HG03097 (cell line): ENCODE results near the gene PCDH9.

Experiments used
- ATAC-seq: cut with Tn5 transposase; IDR thresholded peaks from one replicate; pipeline ENCODE4 v1.9.1; 2021; ENCODE audit not compliant: unreplicated experiment, low FRiP score

PCDH9 gene

DNA sequence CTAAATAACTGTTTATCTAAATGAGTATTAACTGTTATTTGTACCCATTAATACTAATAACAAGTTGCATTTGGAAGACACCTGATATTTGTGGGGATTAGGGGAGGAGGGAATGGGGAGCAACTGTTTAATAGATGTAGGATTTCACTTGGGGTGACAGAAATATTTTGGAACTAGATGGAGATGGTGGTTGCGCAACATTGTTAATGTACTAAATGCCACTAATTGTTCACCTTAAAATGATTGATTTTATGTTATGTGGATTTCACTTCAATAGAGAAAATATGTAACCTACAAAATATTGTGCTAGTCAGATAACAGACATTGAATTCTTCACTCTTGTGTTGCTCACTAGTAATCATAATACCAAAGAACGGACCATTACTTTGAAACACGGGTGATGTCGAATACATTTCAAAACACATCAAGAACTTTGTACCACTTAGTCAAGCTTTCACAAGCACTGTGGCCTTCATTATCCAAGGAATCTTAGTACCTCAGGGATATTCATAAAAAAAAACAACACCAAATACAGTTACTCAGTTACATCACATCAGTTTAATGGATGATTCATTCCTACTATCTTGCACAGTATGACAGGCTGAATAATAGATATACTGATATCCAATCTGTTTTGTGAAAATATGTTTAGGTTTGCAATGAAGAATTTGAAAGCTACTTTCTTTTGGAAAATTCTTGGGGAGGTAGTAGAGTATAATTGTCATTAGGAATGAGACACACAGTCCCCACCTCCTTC, 721.8 kb downstream of the PCDH9 start:
- ATAC-seq: no peak

DNA sequence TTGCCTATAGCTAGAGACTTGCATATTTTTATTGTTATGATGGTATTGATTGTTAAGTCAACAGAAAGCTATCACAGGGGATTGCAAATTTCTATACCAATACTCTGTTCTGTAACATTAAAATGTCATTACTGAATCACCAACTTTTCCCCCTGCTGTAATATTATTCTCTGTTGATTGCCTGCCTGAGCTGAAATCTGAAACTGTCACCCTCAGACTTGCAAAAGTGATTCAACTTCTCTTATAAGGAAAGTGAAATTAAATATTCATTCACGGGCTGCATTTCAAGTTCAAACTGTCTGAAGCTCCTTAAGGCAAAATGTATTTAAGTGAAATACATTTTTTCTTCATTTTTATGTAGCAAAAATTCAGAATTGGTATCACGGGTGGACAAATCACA, 723.2 kb downstream of the PCDH9 start:
- peak; percentile 78 for ATAC-seq

DNA sequence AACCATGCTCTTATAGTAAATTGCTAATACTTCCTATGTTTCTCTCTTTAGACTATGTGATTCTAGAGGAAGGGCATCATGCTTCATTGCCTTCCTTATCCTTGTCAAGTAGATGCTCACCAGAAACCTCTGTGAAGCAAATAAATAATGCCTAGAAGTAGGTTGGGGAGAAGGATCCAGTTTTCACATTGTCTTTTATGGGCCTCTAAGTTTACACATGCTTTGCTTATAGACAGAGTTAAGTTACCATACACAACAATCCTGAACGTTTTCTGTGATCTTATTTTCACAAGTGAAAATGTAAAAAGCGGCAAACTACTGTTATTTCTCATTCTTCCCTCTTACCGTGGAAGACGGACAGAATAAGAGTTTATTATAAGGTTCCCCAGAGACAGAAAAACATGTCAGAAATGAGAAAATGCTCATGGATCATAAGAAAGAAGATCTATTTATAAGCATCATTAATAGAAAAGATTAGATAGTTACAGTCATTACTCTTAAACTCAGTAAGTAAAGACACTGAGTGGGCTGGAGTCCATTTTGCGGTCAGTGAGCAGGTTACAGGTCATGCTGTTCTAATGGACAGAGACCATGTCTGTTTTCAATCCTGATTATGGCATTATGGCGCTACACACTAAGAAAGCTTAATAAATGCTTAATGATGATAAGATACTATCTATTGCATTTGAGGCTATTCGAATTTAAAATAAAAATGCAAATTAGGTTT, 723.9 kb downstream of the PCDH9 start:
- no peak for ATAC-seq

DNA sequence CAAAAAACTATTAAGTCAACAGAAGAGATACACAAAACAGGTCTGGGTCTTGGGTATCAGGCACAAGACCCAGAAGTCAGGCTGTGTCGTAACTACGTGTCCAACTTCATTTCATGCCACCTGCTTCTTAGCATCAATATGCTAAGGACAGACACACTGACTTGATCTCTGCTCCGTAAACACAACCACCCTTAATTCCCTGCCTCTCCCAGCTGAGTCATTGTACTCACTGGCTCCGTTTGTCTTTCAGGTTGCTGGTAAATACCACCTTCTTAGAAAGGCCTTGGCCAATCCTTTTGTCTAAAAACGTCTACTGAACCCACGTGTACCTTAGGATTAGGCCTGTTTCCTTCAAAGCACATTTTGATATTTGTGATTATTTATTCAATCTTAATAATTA, 726.2 kb downstream of the PCDH9 start:
- no peak for ATAC-seq

DNA sequence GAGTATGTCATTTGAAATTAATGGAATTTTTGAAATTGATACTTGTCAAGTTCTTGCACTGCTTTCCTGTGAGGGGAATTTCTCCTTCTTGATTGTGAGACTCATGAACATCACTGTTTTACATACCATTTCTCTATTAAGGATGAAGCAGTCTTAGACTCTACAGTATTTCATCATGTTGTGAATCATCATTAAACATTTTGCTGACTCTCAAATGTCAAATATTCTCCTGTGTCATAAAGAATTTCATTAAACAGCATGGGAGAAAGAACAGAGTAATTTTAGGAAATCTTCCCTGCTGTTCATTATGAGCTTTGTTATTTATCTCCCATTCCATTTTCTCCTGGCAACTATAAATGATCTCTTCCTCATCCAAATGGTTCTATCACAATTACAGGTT, 729.0 kb downstream of the PCDH9 start:
- ATAC-seq: no peak

DNA sequence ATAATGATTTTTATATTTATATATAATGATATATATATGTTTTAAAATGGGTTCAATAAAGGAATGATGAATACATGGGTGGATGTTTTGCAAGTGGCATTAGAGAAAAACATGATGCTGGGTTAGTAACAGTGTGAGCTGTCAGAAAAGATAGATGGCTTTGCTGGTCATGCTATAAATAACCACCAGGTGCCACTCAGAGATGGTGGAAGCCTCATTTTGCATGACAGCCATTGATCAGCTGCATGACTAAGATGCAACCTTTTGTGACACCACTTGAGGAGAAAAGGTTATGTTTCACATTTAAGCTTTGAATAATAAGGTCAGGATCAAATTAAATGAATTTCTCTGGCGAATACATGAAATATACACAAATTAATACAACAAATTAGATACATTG, 737.7 kb downstream of the PCDH9 start:
- no peak for ATAC-seq

DNA sequence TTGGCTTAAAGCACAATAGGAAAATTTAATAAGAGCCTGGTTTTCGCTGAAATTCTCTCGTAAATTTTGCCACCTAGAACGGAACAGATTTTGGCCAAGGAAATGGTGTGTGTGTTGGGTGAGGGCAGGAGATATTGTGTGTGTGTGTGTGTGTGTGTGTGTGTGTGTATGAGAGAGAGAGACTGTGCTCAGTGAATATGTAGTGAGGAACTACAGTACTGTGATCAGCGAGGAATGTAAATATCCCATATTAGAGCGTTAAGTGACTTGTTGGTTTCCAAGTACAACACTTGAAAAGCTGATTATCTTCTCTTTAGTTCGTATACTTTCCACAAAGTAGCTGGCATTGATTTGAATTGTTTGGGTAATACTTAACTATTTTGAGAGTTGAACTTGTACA, 738.9 kb downstream of the PCDH9 start:
- no peak for ATAC-seq

DNA sequence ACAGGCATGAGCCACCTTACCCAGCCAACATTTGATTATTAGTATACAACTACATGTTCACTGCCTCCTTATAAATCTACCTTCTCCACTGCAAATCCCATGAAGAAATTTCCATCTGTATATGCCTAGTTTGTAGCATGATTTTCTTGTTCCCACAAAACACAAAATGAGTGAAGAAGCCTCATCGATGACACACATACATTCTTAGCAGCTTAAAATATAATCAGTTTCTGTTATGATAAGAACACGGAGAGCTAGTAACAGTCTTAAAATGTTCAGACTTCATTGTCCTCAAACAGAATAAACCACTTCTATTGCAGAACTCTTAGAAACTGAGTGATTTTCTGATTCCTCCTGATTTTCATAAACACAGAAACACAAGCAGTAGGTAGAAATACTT, 740.5 kb downstream of the PCDH9 start:
- no peak for ATAC-seq

DNA sequence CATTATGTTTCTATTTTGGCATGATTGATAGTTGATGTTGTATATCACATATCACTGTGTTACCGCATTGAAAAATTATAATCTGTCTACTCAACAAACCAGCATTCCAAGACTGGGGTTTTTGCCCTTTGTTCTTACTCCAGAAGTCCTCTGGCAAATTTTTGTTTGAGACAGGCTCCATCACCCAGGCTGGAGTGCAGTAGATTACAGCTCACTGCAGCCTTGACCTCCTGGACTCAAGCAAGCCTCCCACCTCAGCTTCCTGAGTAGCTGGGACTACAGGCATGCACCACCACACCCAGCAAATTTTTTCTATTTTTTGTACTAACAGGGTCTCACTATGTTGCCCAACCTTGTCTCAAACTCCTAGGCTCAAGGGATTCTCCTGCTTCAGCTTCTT, 741.0 kb downstream of the PCDH9 start:
- no peak for ATAC-seq

DNA sequence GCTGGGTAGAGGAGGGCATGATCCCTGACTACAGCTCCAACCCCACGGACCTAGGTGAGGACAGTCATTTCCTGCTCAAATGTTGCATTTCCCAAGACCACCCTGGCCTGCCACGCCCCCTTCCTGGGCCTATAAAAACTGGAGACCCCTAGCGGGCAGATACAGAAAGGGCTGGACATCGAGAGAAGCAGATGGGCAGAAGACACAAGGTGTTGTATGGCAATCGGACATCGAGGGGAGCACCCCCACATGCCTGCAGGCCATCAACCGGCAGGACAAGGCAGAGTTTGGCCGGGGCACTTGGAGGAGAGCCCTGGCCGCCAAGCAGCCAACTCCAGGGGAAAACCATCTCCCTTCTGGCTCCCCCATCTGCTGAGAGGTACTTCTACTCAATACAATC, 746.4 kb downstream of the PCDH9 start:
- no peak for ATAC-seq

DNA sequence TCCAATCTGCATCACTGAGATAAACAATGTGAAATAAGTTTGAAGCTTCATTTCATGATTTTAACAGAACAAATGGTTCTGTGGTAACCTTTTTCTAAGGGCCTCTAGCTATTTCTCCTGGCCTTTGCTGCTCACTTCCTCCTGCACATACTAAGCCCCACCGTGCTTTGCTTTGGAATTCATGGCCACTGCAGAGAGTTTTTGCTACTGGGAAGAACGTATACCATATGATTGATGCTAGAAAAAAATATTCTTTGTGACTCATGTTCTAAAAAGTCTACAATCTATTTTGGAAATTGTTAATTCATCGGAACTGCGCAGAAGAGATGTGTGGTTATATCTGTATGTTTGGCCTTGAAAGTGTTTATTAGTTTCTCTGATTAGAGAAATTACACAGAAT, 747.3 kb downstream of the PCDH9 start:
- ATAC-seq: no peak

DNA sequence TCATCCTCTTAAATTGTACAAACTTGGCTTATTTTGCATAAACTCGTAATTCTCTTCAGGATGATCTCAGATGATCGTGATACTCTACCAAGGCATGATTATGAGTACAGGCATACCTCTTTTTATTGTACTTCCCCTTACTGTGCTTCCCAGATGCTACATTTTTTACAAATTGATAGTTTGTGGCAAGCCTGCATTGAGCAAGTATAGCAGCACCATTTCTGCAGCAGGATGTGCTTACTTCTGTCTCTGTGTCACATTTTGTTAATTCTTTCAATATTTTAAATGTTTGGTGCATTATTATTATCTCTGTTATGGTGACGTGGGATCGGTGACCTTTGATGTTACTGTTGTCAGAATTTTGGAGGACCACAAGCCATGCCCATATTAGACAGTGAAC, 752.3 kb downstream of the PCDH9 start:
- ATAC-seq: no peak

DNA sequence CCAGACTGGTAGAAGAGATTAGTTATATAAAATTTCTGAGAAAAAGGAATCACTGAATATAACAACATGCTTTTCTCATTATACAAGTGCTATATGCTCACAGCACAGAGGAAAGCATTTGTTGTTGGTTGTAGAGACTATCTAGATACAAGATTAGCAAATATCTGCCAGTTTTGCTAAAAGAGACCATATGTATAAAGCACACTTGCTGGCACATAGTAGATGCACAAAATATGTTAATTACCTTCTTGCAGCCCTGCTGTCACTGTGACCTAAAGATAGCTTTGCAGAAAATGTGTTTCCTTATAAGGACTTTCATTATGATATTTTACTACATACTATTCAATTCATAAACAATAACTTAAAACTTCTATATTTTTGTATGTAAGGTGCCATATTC, 755.1 kb downstream of the PCDH9 start:
- no peak for ATAC-seq

DNA sequence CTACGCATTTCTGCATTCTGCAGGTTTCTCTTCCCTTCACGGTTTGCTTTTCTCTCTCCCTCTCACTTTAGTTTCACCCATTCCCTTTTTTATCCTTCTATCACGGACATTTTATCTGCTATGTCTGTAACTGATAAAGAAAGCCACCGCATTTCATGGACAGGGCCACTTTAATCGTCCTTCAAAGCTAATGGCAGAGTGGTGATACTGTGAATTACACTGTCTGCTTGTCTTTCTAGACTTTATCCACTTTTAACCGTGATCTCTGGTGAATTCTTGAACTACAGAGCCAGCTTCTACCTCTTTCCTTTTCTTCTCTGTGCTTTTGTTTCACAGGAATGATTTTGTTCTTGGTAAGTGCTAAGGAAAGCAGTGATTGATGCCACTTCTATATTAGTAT, 760.4 kb downstream of the PCDH9 start:
- no peak for ATAC-seq

DNA sequence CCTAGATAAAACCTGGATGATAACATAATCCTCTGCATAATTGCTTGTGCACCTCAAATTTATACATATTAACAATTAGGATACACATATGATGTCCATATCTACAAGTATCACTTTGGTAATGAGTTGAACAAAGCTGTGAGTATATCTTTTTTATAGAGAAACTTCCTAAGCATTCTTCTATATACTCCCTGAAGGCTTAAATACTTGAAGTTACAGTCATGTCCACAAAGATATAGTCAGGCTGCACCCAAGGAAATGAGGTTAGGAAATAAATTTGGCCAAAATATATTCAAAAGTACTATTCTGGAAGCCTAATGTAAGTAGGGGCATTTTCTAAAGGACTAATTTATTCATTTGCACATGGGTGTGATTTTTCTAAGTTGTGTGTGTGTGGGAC, 761.5 kb downstream of the PCDH9 start:
- no peak for ATAC-seq

DNA sequence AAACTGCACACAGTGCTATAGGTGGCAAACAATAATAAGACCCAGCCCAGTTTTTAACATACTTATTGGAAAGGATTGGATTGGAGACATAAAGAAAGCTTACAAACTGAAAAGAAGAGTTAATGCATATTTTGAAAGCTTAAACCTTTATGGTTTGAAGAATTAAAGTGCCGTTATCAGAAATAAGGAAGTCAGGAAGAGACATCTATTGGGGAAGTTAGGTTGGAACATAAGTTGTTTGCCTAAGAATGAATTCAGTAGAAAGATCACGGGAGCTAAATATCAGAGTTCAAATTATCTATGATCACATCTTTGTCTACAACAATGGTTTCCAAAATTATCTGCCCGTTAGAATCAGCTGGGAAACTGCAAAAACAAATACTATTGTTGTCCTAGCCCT, 767.9 kb downstream of the PCDH9 start:
- no peak for ATAC-seq

DNA sequence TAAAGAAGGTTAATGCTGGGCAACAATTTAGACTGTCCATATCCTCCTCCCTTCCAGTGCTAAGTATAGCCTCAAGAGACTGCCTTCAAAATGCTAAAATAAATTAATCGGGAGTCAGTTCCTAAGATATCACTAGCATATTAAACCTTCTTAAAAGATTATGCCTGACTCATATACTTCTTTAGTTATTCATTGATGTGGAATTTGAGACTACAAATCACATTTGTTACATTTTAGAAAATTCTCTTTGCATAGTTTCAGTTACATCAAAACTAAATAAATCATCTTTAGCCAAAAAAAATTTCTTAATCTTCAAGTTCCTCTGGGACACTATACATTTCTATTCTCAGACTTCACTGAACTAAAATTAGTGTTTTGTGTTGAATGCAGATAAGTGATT, 769.1 kb downstream of the PCDH9 start:
- no peak for ATAC-seq

DNA sequence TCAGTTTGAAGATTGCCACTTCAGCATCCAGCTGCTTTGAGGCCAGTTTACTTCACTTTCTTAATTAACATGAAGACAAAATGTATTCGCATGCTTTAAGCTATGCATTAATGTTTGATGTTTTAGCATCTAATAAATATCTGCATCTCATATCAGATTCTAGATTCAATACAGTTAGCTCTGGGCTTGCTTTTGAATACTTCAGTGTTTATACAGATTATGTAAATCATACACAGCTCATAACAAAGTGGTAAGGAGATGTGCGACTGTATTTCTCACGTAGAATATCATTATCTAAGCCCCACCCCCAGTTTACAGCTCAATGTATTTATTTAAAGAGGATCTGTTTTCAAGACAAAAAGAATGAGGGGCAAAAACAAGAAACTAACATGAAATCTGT, 770.5 kb downstream of the PCDH9 start:
- ATAC-seq: no peak

DNA sequence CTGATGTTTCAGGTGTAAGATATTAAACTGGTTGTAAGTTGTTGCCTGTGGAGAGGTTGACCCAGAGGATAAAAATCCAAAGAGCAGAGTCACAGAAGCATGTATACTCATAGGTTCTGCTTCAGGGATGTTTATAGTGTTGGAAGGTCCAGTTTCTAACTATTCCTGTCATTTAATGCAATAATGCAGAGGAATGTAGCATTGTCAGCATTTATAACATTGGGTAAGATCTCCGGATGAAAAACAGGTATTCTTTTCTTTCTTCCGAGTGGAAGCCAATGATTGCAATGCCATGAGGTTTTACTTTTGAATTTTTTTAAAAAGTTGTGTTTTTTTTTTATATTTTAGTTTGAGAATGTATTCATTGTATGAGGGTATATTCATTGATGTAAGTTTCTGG, 771.0 kb downstream of the PCDH9 start:
- no peak for ATAC-seq

DNA sequence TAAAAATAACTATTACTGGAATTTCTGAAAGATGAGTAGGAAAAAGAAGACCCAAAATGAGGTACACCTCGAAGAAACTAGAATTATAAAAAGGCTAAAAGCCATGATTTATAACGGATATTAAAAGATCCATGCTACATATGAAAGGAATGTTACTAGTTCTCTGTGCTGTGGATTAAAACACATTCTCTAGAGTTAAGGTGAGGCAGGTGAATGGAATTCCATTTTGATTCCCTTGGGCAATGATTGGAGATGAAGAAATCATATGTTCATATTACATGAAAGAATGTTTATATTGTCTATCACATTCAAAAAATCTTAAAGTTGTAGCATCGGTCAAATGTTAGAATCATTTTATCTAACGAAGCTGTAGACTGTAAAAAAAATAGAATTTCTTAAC, 783.7 kb downstream of the PCDH9 start:
- no peak for ATAC-seq

DNA sequence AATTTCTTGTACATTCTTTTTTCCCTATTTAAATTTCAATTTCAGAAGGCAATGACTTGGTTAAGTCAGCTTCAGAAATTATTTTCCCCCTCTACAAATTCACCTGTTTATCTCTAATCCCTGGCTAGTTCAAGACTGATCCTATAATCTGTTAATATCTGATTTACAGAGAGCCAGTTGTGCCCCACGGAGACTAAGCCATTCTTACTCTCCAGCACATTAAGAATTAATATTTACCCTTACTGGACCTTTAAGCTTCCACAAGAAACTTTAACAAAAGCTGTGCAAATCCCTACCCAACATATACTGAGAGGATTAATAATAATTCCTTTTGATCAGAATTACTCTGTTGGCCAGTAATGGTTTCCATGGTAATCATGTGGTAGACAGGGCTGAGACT, 786.2 kb downstream of the PCDH9 start:
- ATAC-seq: no peak

DNA sequence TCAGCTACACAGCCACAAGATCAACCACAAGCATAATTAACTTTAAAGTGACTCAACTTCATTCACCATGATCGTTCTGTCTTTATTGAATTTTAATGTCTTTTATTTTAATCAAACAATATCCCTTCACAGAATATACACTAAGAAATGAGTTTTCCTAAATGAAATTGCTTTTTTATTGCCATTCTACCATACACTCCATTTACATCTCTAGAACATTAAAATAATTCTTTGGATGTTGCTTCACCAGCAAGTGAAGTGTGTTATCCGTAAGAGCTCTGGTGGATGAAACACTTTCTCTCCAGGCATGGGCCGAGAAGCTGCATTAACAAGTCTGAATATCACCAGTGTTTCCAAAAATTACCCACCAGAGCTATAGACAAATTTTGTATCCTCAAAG, 789.2 kb downstream of the PCDH9 start:
- ATAC-seq: no peak
